Stimulated activated CD4-positive, alpha-beta T cell treated with anti-CD3 and anti-CD28 coated beads, Interleukin-1b, Interleukin-23, amount 100 ng/mL, for 24 hours (primary cell): ENCODE data around the gene GALR2.

Experiments used
- DNase-seq, 4 experiments: peaks; one replicate each; pipeline ENCODE4 v3.0.0-alpha.2; 2020; ENCODE audit warnings: low read depth in 4 of 4, low spot score in 1 of 4

Gene GALR2

GRCh38 chr17:76079535-76079955 lies 5.0 kb downstream of the GALR2 start:
- DNase-seq = no peak

- DNase-seq = no peak
Measured at GRCh38 chr17:76079956-76080767, 5.6 kb downstream of the GALR2 start.

- no peak for DNase-seq
Measured at GRCh38 chr17:76080768-76081287, 6.2 kb downstream of the GALR2 start.

- no peak for DNase-seq
Measured at GRCh38 chr17:76081295-76082210, 7.0 kb downstream of the GALR2 start.

- DNase-seq = no peak
Measured at GRCh38 chr17:76082326-76083251, 8.0 kb downstream of the GALR2 start.

GRCh38 chr17:76083536-76084182 lies 9.1 kb downstream of the GALR2 start:
- DNase-seq = no peak

GRCh38 chr17:76085066-76085730 lies 10.6 kb downstream of the GALR2 start:
- no peak for DNase-seq

GRCh38 chr17:76085731-76086366 lies 11.3 kb downstream of the GALR2 start:
- DNase-seq = no peak

- DNase-seq = no peak
Measured at GRCh38 chr17:76086384-76086783, 11.8 kb downstream of the GALR2 start.

GRCh38 chr17:76087531-76087930 lies 12.9 kb downstream of the GALR2 start:
- no peak for DNase-seq

GRCh38 chr17:76088041-76088867 lies 13.7 kb downstream of the GALR2 start:
- no peak for DNase-seq

GRCh38 chr17:76088868-76089576 lies 14.4 kb downstream of the GALR2 start:
- DNase-seq = no peak

GRCh38 chr17:76089680-76090516 lies 15.3 kb downstream of the GALR2 start:
- no peak for DNase-seq

- DNase-seq = no peak
Measured at GRCh38 chr17:76090517-76091129, 16.0 kb downstream of the GALR2 start.

- DNase-seq = no peak
Measured at GRCh38 chr17:76091526-76092286, 17.1 kb downstream of the GALR2 start.
